WTC11 (cell line): ENCODE results near the gene MLXIP. TPM values are rescaled to one million over a fixed set of nuclear protein-coding genes. Genes with fewer than 3 reads are reported as not detected.

ENCODE experiments used
- ELF4 ChIP-seq: sonication (generic); formaldehyde crosslinking; IDR thresholded peaks from 2 replicates; pipeline ENCODE4 v1.8.1; 2022; ENCODE audit warnings: low read depth, mild to moderate bottlenecking, moderate library complexity, missing genetic modification reagents
- ESRRA ChIP-seq: sonication (generic); formaldehyde crosslinking; IDR thresholded peaks from 2 replicates; pipeline ENCODE4 v1.8.1; 2022; ENCODE audit warnings: mild to moderate bottlenecking, missing genetic modification reagents, borderline replicate concordance
- ETV6 ChIP-seq: sonication (generic); formaldehyde crosslinking; IDR thresholded peaks from 2 replicates; pipeline ENCODE4 v1.8.1; 2022; ENCODE audit warnings: mild to moderate bottlenecking, missing genetic modification reagents
- GRHL2 ChIP-seq: fragments of 250-450 bp; sonication (Bioruptor Pico); IDR thresholded peaks from 2 replicates; pipeline ENCODE4 v1.8.0; 2022; ENCODE audit warnings: mild to moderate bottlenecking, moderate library complexity; ENCODE audit not compliant: insufficient replicate concordance, severe bottlenecking
- IRF2 ChIP-seq: sonication (generic); formaldehyde crosslinking; IDR thresholded peaks from 2 replicates; pipeline ENCODE4 v1.8.0; 2022; ENCODE audit warnings: low read depth, missing genetic modification reagents, borderline replicate concordance
- JAZF1 ChIP-seq: fragments of 250-450 bp; sonication (Bioruptor Pico); IDR thresholded peaks from 2 replicates; pipeline ENCODE4 v1.9.0; 2021; ENCODE audit warnings: moderate library complexity, mild to moderate bottlenecking, inconsistent platforms
- MYBL2 ChIP-seq: sonication (generic); formaldehyde crosslinking; IDR thresholded peaks from 2 replicates; pipeline ENCODE4 v1.8.1; 2023; ENCODE audit warnings: mild to moderate bottlenecking, moderate library complexity, missing genetic modification reagents
- NFE2L1 ChIP-seq: sonication (generic); formaldehyde crosslinking; IDR thresholded peaks from 2 replicates; pipeline ENCODE4 v1.8.1; 2023; ENCODE audit warnings: missing genetic modification reagents
- NFYB ChIP-seq: sonication (generic); formaldehyde crosslinking; conservative IDR thresholded peaks from 2 replicates; pipeline ENCODE4 v1.8.0; 2022; ENCODE audit warnings: low read depth, missing genetic modification reagents
- NR1H2 ChIP-seq: sonication (generic); formaldehyde crosslinking; IDR thresholded peaks from 2 replicates; pipeline ENCODE4 v1.9.0; 2021; ENCODE audit warnings: mild to moderate bottlenecking, moderate library complexity, missing genetic modification reagents
- RELA ChIP-seq: sonication (generic); formaldehyde crosslinking; IDR thresholded peaks from 2 replicates; pipeline ENCODE4 v1.8.1; 2022; ENCODE audit warnings: missing genetic modification reagents, mild to moderate bottlenecking, borderline replicate concordance
- SMAD4 ChIP-seq: sonication (generic); formaldehyde crosslinking; IDR thresholded peaks from 2 replicates; pipeline ENCODE4 v1.8.0; 2022; ENCODE audit warnings: mild to moderate bottlenecking, missing genetic modification reagents
- TCF7 ChIP-seq: sonication (generic); formaldehyde crosslinking; IDR thresholded peaks from 2 replicates; pipeline ENCODE4 v1.8.0; 2022; ENCODE audit warnings: mild to moderate bottlenecking, low read depth, missing genetic modification reagents, moderate library complexity
- ZNF396 ChIP-seq: fragments of 250-450 bp; sonication (Bioruptor Pico); IDR thresholded peaks from 2 replicates; pipeline ENCODE4 v1.8.0; 2021; ENCODE audit warnings: mild to moderate bottlenecking, moderate library complexity, borderline replicate concordance
- ZNF671 ChIP-seq: fragments of 250-450 bp; sonication (Bioruptor Pico); IDR thresholded peaks from 2 replicates; pipeline ENCODE4 v1.8.0; 2021; ENCODE audit warnings: mild to moderate bottlenecking
- total RNA-seq: library from RNA; stranded (reverse); gene quantifications from 3 replicates; pipeline ENCODE4 v1.2.3, GENCODE V29; 2021
- TF ChIP-seq, protein P1 (sequence below): sonication (generic); formaldehyde crosslinking; IDR thresholded peaks from 2 replicates; pipeline ENCODE4 v1.8.0; 2022; ENCODE audit warnings: missing genetic modification reagents
- TF ChIP-seq, protein P2 (sequence below): sonication (generic); formaldehyde crosslinking; IDR thresholded peaks from 2 replicates; pipeline ENCODE4 v1.8.0; 2022; ENCODE audit warnings: mild to moderate bottlenecking, missing genetic modification reagents
- TF ChIP-seq, protein P3 (sequence below): sonication (generic); formaldehyde crosslinking; conservative IDR thresholded peaks from 2 replicates; pipeline ENCODE4 v1.8.1; 2023; ENCODE audit warnings: mild to moderate bottlenecking, low read depth, missing genetic modification reagents, moderate library complexity
- TF ChIP-seq, protein P4 (sequence below): sonication (generic); formaldehyde crosslinking; IDR thresholded peaks from 2 replicates; pipeline ENCODE4 v1.8.1; 2022; ENCODE audit warnings: low read depth, missing genetic modification reagents, borderline replicate concordance
- TF ChIP-seq, protein P5 (sequence below): sonication (generic); formaldehyde crosslinking; IDR thresholded peaks from 2 replicates; pipeline ENCODE4 v1.8.1; 2022; ENCODE audit warnings: mild to moderate bottlenecking, missing genetic modification reagents, moderate library complexity, borderline replicate concordance
- TF ChIP-seq, protein P6 (sequence below): sonication (generic); formaldehyde crosslinking; IDR thresholded peaks from 2 replicates; pipeline ENCODE4 v1.8.1; 2023; ENCODE audit warnings: mild to moderate bottlenecking, missing genetic modification reagents
- TF ChIP-seq, protein P7 (sequence below): fragments of 200-600 bp; IDR thresholded peaks from 2 replicates; pipeline ENCODE4 v1.8.0; 2022; ENCODE audit warnings: antibody characterized with exemption
- TF ChIP-seq, protein P8 (sequence below): sonication (generic); formaldehyde crosslinking; IDR thresholded peaks from 2 replicates; pipeline ENCODE4 v1.8.1; 2022; ENCODE audit warnings: missing genetic modification reagents, borderline replicate concordance

MLXIP gene
- total RNA-seq, 1 experiment from 2014 or later: 49.4 TPM

DNA sequence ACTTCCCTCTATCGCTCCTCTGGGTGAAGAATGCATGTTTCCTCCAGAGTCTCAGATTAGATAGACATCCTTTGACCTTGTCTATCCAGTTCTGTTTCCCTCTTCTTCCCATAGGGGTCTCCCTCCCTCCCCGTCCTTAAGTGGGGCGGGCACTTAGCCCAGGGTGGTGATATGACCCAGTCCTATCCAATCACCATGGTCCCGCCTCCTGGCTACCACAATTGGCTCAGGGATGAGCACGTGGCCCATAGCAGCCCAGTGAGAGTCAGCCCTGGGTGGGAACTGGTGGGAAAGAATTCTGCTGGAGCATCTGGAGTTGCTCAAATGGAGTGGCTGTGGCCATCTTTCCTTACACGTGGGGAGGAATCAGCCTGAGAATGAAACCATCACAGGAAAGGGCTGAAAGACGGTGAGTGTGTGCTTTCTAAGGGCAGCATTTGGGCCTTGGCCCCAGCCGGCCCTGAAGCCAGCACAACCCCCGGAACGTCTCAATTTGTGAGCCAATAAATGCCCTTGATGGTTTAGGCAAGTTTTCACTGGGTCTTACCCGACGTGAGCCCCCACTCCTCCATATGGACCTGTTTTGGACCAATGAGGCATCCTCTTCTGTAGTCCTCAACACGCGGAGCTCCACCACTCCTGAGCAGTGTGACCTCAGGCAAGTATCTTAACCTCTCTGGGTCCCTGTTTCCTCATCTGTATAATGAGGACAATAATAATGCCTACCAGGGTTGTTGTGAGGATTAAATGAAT lies 14.4 kb upstream of the MLXIP start (continued):
- TF ChIP-seq, protein P1, sequence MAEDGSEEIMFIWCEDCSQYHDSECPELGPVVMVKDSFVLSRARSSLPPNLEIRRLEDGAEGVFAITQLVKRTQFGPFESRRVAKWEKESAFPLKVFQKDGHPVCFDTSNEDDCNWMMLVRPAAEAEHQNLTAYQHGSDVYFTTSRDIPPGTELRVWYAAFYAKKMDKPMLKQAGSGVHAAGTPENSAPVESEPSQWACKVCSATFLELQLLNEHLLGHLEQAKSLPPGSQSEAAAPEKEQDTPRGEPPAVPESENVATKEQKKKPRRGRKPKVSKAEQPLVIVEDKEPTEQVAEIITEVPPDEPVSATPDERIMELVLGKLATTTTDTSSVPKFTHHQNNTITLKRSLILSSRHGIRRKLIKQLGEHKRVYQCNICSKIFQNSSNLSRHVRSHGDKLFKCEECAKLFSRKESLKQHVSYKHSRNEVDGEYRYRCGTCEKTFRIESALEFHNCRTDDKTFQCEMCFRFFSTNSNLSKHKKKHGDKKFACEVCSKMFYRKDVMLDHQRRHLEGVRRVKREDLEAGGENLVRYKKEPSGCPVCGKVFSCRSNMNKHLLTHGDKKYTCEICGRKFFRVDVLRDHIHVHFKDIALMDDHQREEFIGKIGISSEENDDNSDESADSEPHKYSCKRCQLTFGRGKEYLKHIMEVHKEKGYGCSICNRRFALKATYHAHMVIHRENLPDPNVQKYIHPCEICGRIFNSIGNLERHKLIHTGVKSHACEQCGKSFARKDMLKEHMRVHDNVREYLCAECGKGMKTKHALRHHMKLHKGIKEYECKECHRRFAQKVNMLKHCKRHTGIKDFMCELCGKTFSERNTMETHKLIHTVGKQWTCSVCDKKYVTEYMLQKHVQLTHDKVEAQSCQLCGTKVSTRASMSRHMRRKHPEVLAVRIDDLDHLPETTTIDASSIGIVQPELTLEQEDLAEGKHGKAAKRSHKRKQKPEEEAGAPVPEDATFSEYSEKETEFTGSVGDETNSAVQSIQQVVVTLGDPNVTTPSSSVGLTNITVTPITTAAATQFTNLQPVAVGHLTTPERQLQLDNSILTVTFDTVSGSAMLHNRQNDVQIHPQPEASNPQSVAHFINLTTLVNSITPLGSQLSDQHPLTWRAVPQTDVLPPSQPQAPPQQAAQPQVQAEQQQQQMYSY: no peak
- TF ChIP-seq NFYB (CRISPR knock-in tag): peak; percentile 87
- TF ChIP-seq NR1H2: no peak
- TF ChIP-seq MYBL2 (CRISPR knock-in tag): no peak
- TF ChIP-seq, protein P2, sequence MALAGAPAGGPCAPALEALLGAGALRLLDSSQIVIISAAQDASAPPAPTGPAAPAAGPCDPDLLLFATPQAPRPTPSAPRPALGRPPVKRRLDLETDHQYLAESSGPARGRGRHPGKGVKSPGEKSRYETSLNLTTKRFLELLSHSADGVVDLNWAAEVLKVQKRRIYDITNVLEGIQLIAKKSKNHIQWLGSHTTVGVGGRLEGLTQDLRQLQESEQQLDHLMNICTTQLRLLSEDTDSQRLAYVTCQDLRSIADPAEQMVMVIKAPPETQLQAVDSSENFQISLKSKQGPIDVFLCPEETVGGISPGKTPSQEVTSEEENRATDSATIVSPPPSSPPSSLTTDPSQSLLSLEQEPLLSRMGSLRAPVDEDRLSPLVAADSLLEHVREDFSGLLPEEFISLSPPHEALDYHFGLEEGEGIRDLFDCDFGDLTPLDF (CRISPR knock-in tag): no peak
- peak; percentile 17; the same call in 1 of the 2 replicates for TF ChIP-seq NFE2L1 (CRISPR knock-in tag)
- TF ChIP-seq, protein P3, sequence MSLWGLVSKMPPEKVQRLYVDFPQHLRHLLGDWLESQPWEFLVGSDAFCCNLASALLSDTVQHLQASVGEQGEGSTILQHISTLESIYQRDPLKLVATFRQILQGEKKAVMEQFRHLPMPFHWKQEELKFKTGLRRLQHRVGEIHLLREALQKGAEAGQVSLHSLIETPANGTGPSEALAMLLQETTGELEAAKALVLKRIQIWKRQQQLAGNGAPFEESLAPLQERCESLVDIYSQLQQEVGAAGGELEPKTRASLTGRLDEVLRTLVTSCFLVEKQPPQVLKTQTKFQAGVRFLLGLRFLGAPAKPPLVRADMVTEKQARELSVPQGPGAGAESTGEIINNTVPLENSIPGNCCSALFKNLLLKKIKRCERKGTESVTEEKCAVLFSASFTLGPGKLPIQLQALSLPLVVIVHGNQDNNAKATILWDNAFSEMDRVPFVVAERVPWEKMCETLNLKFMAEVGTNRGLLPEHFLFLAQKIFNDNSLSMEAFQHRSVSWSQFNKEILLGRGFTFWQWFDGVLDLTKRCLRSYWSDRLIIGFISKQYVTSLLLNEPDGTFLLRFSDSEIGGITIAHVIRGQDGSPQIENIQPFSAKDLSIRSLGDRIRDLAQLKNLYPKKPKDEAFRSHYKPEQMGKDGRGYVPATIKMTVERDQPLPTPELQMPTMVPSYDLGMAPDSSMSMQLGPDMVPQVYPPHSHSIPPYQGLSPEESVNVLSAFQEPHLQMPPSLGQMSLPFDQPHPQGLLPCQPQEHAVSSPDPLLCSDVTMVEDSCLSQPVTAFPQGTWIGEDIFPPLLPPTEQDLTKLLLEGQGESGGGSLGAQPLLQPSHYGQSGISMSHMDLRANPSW (CRISPR knock-in tag): no peak
- TF ChIP-seq, protein P4, sequence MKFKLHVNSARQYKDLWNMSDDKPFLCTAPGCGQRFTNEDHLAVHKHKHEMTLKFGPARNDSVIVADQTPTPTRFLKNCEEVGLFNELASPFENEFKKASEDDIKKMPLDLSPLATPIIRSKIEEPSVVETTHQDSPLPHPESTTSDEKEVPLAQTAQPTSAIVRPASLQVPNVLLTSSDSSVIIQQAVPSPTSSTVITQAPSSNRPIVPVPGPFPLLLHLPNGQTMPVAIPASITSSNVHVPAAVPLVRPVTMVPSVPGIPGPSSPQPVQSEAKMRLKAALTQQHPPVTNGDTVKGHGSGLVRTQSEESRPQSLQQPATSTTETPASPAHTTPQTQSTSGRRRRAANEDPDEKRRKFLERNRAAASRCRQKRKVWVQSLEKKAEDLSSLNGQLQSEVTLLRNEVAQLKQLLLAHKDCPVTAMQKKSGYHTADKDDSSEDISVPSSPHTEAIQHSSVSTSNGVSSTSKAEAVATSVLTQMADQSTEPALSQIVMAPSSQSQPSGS (CRISPR knock-in tag): no peak
- TF ChIP-seq, protein P5, sequence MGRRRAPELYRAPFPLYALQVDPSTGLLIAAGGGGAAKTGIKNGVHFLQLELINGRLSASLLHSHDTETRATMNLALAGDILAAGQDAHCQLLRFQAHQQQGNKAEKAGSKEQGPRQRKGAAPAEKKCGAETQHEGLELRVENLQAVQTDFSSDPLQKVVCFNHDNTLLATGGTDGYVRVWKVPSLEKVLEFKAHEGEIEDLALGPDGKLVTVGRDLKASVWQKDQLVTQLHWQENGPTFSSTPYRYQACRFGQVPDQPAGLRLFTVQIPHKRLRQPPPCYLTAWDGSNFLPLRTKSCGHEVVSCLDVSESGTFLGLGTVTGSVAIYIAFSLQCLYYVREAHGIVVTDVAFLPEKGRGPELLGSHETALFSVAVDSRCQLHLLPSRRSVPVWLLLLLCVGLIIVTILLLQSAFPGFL (CRISPR knock-in tag): no peak
- no peak for TF ChIP-seq SMAD4 (CRISPR knock-in tag)
- TF ChIP-seq GRHL2 (CRISPR knock-in tag): no peak
- no peak for TF ChIP-seq JAZF1 (CRISPR knock-in tag)
- no peak for TF ChIP-seq RELA (CRISPR knock-in tag)
- TF ChIP-seq TCF7: no peak
- TF ChIP-seq ETV6 (CRISPR knock-in tag): peak; percentile 19; the same call in 1 of the 2 replicates
- TF ChIP-seq ESRRA (CRISPR knock-in tag): no peak
- no peak for TF ChIP-seq ZNF671 (CRISPR knock-in tag)
- no peak for TF ChIP-seq IRF2
- TF ChIP-seq, protein P6, sequence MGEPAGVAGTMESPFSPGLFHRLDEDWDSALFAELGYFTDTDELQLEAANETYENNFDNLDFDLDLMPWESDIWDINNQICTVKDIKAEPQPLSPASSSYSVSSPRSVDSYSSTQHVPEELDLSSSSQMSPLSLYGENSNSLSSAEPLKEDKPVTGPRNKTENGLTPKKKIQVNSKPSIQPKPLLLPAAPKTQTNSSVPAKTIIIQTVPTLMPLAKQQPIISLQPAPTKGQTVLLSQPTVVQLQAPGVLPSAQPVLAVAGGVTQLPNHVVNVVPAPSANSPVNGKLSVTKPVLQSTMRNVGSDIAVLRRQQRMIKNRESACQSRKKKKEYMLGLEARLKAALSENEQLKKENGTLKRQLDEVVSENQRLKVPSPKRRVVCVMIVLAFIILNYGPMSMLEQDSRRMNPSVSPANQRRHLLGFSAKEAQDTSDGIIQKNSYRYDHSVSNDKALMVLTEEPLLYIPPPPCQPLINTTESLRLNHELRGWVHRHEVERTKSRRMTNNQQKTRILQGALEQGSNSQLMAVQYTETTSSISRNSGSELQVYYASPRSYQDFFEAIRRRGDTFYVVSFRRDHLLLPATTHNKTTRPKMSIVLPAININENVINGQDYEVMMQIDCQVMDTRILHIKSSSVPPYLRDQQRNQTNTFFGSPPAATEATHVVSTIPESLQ (CRISPR knock-in tag): no peak
- TF ChIP-seq, protein P7, sequence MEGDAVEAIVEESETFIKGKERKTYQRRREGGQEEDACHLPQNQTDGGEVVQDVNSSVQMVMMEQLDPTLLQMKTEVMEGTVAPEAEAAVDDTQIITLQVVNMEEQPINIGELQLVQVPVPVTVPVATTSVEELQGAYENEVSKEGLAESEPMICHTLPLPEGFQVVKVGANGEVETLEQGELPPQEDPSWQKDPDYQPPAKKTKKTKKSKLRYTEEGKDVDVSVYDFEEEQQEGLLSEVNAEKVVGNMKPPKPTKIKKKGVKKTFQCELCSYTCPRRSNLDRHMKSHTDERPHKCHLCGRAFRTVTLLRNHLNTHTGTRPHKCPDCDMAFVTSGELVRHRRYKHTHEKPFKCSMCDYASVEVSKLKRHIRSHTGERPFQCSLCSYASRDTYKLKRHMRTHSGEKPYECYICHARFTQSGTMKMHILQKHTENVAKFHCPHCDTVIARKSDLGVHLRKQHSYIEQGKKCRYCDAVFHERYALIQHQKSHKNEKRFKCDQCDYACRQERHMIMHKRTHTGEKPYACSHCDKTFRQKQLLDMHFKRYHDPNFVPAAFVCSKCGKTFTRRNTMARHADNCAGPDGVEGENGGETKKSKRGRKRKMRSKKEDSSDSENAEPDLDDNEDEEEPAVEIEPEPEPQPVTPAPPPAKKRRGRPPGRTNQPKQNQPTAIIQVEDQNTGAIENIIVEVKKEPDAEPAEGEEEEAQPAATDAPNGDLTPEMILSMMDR: no peak
- TF ChIP-seq ZNF396 (CRISPR knock-in tag): no peak
- TF ChIP-seq, protein P8, sequence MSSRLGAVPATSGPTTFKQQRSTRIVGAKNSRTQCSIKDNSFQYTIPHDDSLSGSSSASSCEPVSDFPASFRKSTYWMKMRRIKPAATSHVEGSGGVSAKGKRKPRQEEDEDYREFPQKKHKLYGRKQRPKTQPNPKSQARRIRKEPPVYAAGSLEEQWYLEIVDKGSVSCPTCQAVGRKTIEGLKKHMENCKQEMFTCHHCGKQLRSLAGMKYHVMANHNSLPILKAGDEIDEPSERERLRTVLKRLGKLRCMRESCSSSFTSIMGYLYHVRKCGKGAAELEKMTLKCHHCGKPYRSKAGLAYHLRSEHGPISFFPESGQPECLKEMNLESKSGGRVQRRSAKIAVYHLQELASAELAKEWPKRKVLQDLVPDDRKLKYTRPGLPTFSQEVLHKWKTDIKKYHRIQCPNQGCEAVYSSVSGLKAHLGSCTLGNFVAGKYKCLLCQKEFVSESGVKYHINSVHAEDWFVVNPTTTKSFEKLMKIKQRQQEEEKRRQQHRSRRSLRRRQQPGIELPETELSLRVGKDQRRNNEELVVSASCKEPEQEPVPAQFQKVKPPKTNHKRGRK: no peak
- no peak for TF ChIP-seq ELF4 (CRISPR knock-in tag)
